ENCODE measurements around the gene SLC9A6. TPM values are rescaled to one million over a fixed set of nuclear protein-coding genes. Genes with fewer than 3 reads are reported as not detected.
"Not testable (repeated sequence)": the region's sequence is repeated elsewhere in the genome, so short reads cannot be mapped to it uniquely, and the experiment has no call there.

The SLC9A6 gene
- total RNA-seq, 2 experiments from 2014 or later: 14.3 to 14.5 TPM

DNA sequence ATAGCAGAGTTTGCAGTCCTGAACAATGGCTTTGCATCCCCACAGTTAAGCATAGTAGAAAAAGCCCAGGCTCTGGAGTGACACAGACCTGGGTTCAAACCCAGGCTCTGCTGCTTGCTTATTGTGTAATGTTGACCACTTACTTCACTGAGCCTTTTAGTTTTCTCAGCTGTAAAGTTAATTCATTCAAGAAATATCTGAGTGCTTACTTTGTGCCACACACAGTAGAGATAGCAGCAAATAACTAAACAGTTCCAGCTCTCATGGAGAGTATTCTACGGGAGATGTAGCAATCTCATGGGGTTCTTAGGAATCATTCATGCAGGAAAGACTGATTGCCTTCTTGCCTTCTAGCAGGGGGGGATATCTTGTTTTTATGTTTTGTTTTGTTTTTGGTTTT is 63.2 kb downstream of the SLC9A6 start:
- intact Hi-C loops (cut with micrococcal nuclease): no loop called here
- CTCF ChIA-PET: no interaction called here
- Mint-ChIP-seq H3K4me3 (no peak overlapping the region), H3K36me3 (peaks cover 6% of the 10 kb centered on the region), H3K27me3 (no peaks in the 10 kb centered on the region), H3K27ac (no peak overlapping the region), H3K9me3 (no peaks in the 10 kb centered on the region), H3K4me1 (ENCODE audit: low read depth) (no peaks in the 10 kb centered on the region)
- POLR2A ChIA-PET: no interaction called here
- DNase-seq: no peak

- Mint-ChIP-seq H3K4me3 (no peak overlapping the region), H3K9me3 (no peaks in the 10 kb centered on the region), H3K27ac (no peak overlapping the region), H3K36me3 (no peaks in the 10 kb centered on the region), H3K27me3 (no peaks in the 10 kb centered on the region), H3K4me1 (ENCODE audit: low read depth) (no peaks in the 10 kb centered on the region)
- no peak for DNase-seq
- ChIA-PET POLR2A (no interaction called here), CTCF (no interaction called here)
- intact Hi-C loops (cut with micrococcal nuclease): no loop called here
Observed at GRCh38 chrX:136049608-136050007, 64.4 kb downstream of the SLC9A6 start.

DNA sequence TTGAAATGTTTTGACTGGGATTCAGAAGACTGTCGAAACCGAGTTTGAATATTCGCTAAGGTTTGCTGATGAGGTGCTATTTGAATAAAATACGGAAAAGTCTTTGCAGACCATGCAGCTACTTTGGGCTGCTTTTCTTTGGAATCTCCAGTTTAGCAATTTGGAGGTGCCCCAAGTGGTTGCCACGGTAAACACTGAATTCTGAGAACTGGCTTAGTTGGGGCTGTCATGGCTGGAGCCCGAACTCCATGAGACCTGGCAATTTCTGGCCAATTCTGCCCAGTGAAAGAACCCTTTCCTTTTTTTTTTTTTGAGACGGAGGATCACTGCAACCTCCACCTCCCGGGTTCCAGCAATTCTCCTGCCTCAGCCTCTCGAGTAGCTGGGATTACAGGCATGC is 65.6 kb downstream of the SLC9A6 start:
- DNase-seq; H3K27ac Mint-ChIP-seq; H3K4me1 Mint-ChIP-seq (ENCODE audit: low read depth); CTCF ChIA-PET; H3K9me3 Mint-ChIP-seq; H3K36me3 Mint-ChIP-seq; H3K4me3 Mint-ChIP-seq; H3K27me3 Mint-ChIP-seq; intact Hi-C loops (cut with micrococcal nuclease); POLR2A ChIA-PET: not testable (repeated sequence)

DNA sequence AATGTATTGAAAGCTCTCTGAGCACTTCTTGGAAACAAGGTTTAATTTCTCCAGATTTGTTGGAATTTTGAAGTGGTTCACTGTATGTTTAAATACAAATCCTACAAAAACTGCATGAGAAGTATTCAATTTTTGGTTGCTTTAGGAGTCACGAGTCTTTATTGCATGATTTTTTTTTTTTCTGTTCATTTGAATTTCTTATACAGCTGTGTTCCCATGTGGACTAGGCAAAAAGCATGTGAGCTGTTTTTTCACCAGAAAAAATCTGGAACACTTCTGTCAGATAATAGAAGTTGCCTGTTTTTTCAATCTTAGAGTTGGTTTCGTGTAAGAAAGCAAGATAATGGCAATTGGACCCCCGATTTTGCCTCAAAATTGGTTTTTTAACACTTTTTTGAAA is 66.4 kb downstream of the SLC9A6 start:
- H3K36me3 Mint-ChIP-seq: no peaks in the 10 kb centered on the region
- intact Hi-C loops (cut with micrococcal nuclease): no loop called here
- ChIA-PET CTCF (no interaction called here), POLR2A (no interaction called here)
- no peaks in the 10 kb centered on the region for H3K27me3 Mint-ChIP-seq
- no peak overlapping the region for H3K27ac Mint-ChIP-seq
- peaks cover 5% of the 10 kb centered on the region for H3K4me1 Mint-ChIP-seq (ENCODE audit: low read depth)
- H3K9me3 Mint-ChIP-seq: no peaks in the 10 kb centered on the region
- no peak for DNase-seq
- H3K4me3 Mint-ChIP-seq: no peak overlapping the region

GRCh38 chrX:136055651-136056221 is 70.5 kb downstream of the SLC9A6 start:
- Mint-ChIP-seq H3K4me3 (no peak overlapping the region), H3K4me1 (ENCODE audit: low read depth) (peaks cover 12% of the 10 kb centered on the region), H3K9me3 (no peaks in the 10 kb centered on the region), H3K27ac (no peak overlapping the region), H3K27me3 (no peaks in the 10 kb centered on the region), H3K36me3 (no peaks in the 10 kb centered on the region)
- DNase-seq: no peak
- intact Hi-C loops (cut with micrococcal nuclease): loop anchor here (5.0 kb wide), 1 partner anchor 92 kb away; the partner anchor contains the start of gene FHL1
- CTCF ChIA-PET: interaction anchor here (2.2 kb wide), 1 partner anchor 28 kb away, joined by 9 read pairs; no protein-coding TSS in a partner anchor
- POLR2A ChIA-PET: interaction anchor here (0.9 kb wide), 1 partner anchor 9 kb away, joined by 3 read pairs; no protein-coding TSS in a partner anchor

DNA sequence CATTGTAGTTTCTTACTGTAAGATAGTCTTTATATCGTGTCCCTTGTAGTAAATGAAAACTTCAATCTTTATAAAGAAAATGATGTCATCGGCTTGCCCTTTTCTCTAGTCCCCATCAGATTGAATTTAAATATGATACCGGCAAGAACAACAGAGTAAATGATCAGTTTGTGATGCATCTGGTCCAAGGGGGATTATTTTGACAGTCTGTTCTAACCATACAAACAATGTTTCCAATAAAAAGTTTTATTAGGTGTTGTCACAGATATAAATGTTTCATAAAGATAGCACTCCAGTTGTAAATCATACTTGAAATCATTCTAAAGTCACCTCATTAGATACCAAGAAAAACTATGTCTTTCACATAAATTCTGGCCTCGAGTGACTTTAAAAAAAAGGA is 72.3 kb downstream of the SLC9A6 start:
- Mint-ChIP-seq H3K4me1 (ENCODE audit: low read depth) (peaks cover 12% of the 10 kb centered on the region), H3K9me3 (no peaks in the 10 kb centered on the region), H3K27me3 (no peaks in the 10 kb centered on the region), H3K36me3 (no peaks in the 10 kb centered on the region), H3K27ac (no peak overlapping the region), H3K4me3 (no peak overlapping the region)
- CTCF ChIA-PET: interaction anchor here (2.2 kb wide), 1 partner anchor 29 kb away, joined by 9 read pairs; no protein-coding TSS in a partner anchor
- DNase-seq: no peak
- intact Hi-C loops (cut with micrococcal nuclease): loop anchor here (5.0 kb wide), 1 partner anchor 90 kb away; the partner anchor contains the start of gene FHL1
- POLR2A ChIA-PET: no interaction called here

DNA sequence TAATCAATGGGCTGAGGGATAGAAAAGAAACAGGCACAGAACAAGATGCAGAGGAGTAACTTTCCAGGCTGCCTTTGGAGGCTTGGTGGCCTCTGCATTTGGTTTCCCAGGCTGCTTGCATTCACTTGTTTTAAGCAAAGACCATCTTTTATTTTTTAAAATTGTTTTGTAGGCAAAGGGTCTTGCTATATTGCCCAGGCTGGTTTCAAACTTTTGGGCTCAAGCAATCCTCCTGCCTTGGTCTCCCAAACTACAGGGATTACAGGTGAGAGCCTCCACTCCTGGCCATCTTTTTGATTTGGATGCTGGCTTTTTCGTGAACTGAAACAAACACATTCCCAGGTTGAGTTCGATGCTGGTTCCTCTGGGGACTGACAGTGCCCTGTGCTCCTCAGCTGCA is 74.1 kb downstream of the SLC9A6 start:
- H3K27me3 Mint-ChIP-seq: no peaks in the 10 kb centered on the region
- DNase-seq: no peak
- H3K4me1 Mint-ChIP-seq (ENCODE audit: low read depth): peaks cover 21% of the 10 kb centered on the region
- H3K4me3 Mint-ChIP-seq: no peak overlapping the region
- no peaks in the 10 kb centered on the region for H3K9me3 Mint-ChIP-seq
- POLR2A ChIA-PET: no interaction called here
- intact Hi-C loops (cut with micrococcal nuclease): loop anchor here (5.0 kb wide), 1 partner anchor 88 kb away; the partner anchor contains the start of gene FHL1
- CTCF ChIA-PET: no interaction called here
- no peak overlapping the region for H3K27ac Mint-ChIP-seq
- H3K36me3 Mint-ChIP-seq: no peaks in the 10 kb centered on the region

GRCh38 chrX:136061286-136061685 is 76.1 kb downstream of the SLC9A6 start:
- peaks cover 32% of the 10 kb centered on the region for H3K4me1 Mint-ChIP-seq (ENCODE audit: low read depth)
- ChIA-PET POLR2A (no interaction called here), CTCF (no interaction called here)
- intact Hi-C loops (cut with micrococcal nuclease): no loop called here
- H3K27me3 Mint-ChIP-seq: no peaks in the 10 kb centered on the region
- DNase-seq: no peak
- no peak overlapping the region for H3K27ac Mint-ChIP-seq
- H3K9me3 Mint-ChIP-seq: no peaks in the 10 kb centered on the region
- no peak overlapping the region for H3K4me3 Mint-ChIP-seq
- H3K36me3 Mint-ChIP-seq: no peaks in the 10 kb centered on the region

DNA sequence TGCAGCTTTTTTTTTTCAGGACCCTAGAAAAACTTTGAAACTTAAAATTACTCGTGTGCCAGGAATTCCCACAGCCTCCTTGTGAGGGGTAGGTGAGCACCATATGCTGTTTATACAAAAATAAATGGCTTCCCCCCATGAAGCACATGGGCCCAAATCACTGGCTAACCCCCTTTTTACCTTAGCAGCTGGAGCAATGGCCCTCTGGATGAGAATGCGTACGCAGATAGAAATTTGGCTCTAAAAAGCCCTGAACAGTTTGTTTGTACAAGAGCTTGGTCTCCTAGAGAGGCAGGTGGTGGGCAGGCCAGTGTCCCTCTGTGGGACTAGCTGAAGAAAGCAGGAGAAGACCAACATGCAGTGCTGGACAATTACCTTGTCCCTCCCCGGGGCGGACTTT is 76.5 kb downstream of the SLC9A6 start:
- intact Hi-C loops (cut with micrococcal nuclease): no loop called here
- no peak for DNase-seq
- peaks cover 28% of the 10 kb centered on the region for H3K4me1 Mint-ChIP-seq (ENCODE audit: low read depth)
- no peak overlapping the region for H3K4me3 Mint-ChIP-seq
- ChIA-PET POLR2A (no interaction called here), CTCF (no interaction called here)
- no peaks in the 10 kb centered on the region for H3K36me3 Mint-ChIP-seq
- no peak overlapping the region for H3K27ac Mint-ChIP-seq
- H3K9me3 Mint-ChIP-seq: no peaks in the 10 kb centered on the region
- H3K27me3 Mint-ChIP-seq: no peaks in the 10 kb centered on the region

- Mint-ChIP-seq H3K9me3 (no peaks in the 10 kb centered on the region), H3K4me1 (ENCODE audit: low read depth) (peaks cover 22% of the 10 kb centered on the region), H3K27me3 (no peaks in the 10 kb centered on the region), H3K4me3 (no peak overlapping the region), H3K36me3 (no peaks in the 10 kb centered on the region), H3K27ac (no peak overlapping the region)
- ChIA-PET POLR2A (no interaction called here), CTCF (no interaction called here)
- DNase-seq: no peak
- intact Hi-C loops (cut with micrococcal nuclease): no loop called here
Observed at GRCh38 chrX:136063340-136064079, 78.3 kb downstream of the SLC9A6 start.

GRCh38 chrX:136064661-136065043 is 79.4 kb downstream of the SLC9A6 start:
- no peak overlapping the region for H3K4me3 Mint-ChIP-seq
- intact Hi-C loops (cut with micrococcal nuclease): loop anchor here (5.0 kb wide), 1 partner anchor 68 kb away; no protein-coding TSS in a partner anchor
- no peaks in the 10 kb centered on the region for H3K9me3 Mint-ChIP-seq
- CTCF ChIA-PET: interaction anchor here (1.0 to 1.6 kb wide), 2 partner anchors 36 to 98 kb away, joined by 3 to 7 read pairs; no protein-coding TSS in a partner anchor
- DNase-seq: no peak
- peaks cover 22% of the 10 kb centered on the region for H3K4me1 Mint-ChIP-seq (ENCODE audit: low read depth)
- H3K27me3 Mint-ChIP-seq: no peaks in the 10 kb centered on the region
- POLR2A ChIA-PET: interaction anchor here (1.3 kb wide), 1 partner anchor 8 kb away, joined by 3 read pairs; no protein-coding TSS in a partner anchor
- no peaks in the 10 kb centered on the region for H3K36me3 Mint-ChIP-seq
- H3K27ac Mint-ChIP-seq: no peak overlapping the region

DNA sequence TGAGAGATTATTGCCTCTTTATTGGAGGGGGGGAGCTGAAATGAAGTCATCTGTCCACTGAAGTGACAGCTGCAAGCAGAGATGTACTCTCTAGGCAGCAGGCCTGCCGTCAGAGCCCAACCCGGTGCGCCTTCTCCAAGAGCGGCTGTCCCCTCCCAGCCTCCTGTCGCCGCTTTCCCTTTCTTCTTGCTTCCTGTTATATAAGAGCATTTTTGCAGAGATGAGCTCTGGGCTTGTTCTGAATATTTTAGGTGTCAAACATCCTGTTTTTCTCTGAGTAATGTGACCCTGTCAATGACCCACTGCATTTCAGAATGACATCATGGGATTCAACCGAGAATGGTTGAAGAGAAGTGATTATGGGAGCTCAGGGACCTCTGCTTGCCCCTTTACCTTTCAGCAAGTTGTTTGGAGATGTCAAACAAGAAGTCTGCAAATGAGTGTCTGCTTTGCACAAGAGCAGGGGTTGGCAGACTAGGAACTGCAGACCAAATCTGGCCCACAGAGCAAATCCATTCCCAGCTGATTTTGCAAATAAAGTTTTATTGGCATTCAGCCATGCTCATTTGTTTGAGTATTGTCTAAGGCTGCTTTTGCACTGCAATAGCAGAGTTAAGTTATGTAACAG is 79.9 kb downstream of the SLC9A6 start:
- intact Hi-C loops (cut with micrococcal nuclease): loop anchor here (5.0 kb wide), 1 partner anchor 67 kb away; no protein-coding TSS in a partner anchor
- Mint-ChIP-seq H3K36me3 (no peaks in the 10 kb centered on the region), H3K4me3 (peak overlapping the region; percentile 12), H3K4me1 (ENCODE audit: low read depth) (peaks cover 22% of the 10 kb centered on the region), H3K9me3 (no peaks in the 10 kb centered on the region), H3K27ac (peak overlapping the region; percentile 18), H3K27me3 (no peaks in the 10 kb centered on the region)
- POLR2A ChIA-PET: interaction anchor here (1.3 kb wide), 1 partner anchor 9 kb away, joined by 3 read pairs; no protein-coding TSS in a partner anchor
- CTCF ChIA-PET: interaction anchor here (1.0 to 1.6 kb wide), 2 partner anchors 37 to 97 kb away, joined by 3 to 7 read pairs; no protein-coding TSS in a partner anchor
- peak; percentile 46 for DNase-seq

All from activated CD4-positive, alpha-beta memory T cell treated with anti-CD3 and anti-CD28 coated beads for 36 hours (primary cell).